GM12878 (cell line): Measurements from ENCODE around the gene TMEM135. TPM values are rescaled to one million over a fixed set of nuclear protein-coding genes. Genes with fewer than 3 reads are reported as not detected.

Experiments
- ATAC-seq: fragments of 200-7000 bp; cut with Tn5 transposase; 3 replicates; pipeline ENCODE4 v1.9.1; 2020; ENCODE audit warnings: mild to moderate bottlenecking, moderate library complexity
- BruUV-seq: library from RNA; stranded (reverse); fragments of 400-500 nt; replicated peaks from 2 replicates; lab custom pipeline; 2021; lab: Mats Ljungman, UMichigan
- CTCF ChIA-PET: fragments of 300-600 bp; sonication (Branson Sonifier 250); formaldehyde crosslinking; extraction: SDS; loops from one replicate; lab custom pipeline; 2021; ENCODE audit warnings: inconsistent platforms; lab: Yijun Ruan, JAX
- POLR2A ChIA-PET: fragments of 350-600 bp; formaldehyde crosslinking; extraction: SDS; loops from one replicate; lab custom pipeline; 2021; ENCODE audit warnings: inconsistent platforms; lab: Charles Lee
- RAD21 ChIA-PET: fragments of 300-600 bp; sonication (Branson Sonifier 250); formaldehyde crosslinking; loops from one replicate; lab custom pipeline; 2023; ENCODE audit warnings: antibody characterized with exemption; ENCODE audit not compliant: unreplicated experiment; lab: Charles Lee
- SMC1A ChIA-PET: fragments of 300-600 bp; sonication (Branson Sonifier 250); formaldehyde crosslinking; loops from one replicate; lab custom pipeline; 2023; ENCODE audit not compliant: unreplicated experiment, uncharacterized antibody; lab: Charles Lee
- DNase-seq: peaks from one replicate; pipeline ENCODE4 v3.0.0-alpha.2; 2011; ENCODE audit warnings: low read depth, low spot score
- FAIRE-seq: peaks from 3 replicates; lab custom pipeline; 2011; peaks lifted over from hg19 to GRCh38; lab: Jason Lieb, UNC
- H2AFZ ChIP-seq: 2 replicates; pipeline ENCODE4 v1.6.0; 2011; ENCODE audit warnings: low read depth, low read length, control low read depth; ENCODE audit not compliant: control insufficient read depth
- H3K27ac ChIP-seq: 2 replicates; pipeline ENCODE4 v1.5.1; 2011; ENCODE audit warnings: control low read depth; ENCODE audit not compliant: control insufficient read depth, insufficient read depth
- H3K27me3 ChIP-seq, 2 experiments: replicated peaks in 1 of 2; 2 replicates each; pipeline versions ENCODE4 v1.6.0 to v1.6.1; 2011; ENCODE audit warnings: low read length in 1 of 2; ENCODE audit not compliant: control insufficient read depth in 2 of 2, insufficient read depth in 2 of 2
- H3K36me3 ChIP-seq, 2 experiments: 2 replicates each; pipeline ENCODE4 v1.5.1; 2011; ENCODE audit warnings: low read length in 1 of 2; ENCODE audit not compliant: control insufficient read depth in 2 of 2, insufficient read depth in 2 of 2
- H3K4me1 ChIP-seq: 2 replicates; pipeline ENCODE4 v1.6.1; 2011; ENCODE audit warnings: mild to moderate bottlenecking, low read length, moderate library complexity, mixed read lengths; ENCODE audit not compliant: control insufficient read depth, insufficient read depth
- H3K4me2 ChIP-seq: 2 replicates; pipeline ENCODE4 v1.6.0; 2011; ENCODE audit warnings: control low read depth; ENCODE audit not compliant: control insufficient read depth, insufficient read depth
- H3K4me3 ChIP-seq: fragments of 200-600 bp; sonication (generic); 2 replicates; pipeline ENCODE4 v1.5.1; 2016
- H3K79me2 ChIP-seq: 2 replicates; pipeline ENCODE4 v1.6.0; 2011; ENCODE audit warnings: low read length; ENCODE audit not compliant: control insufficient read depth, insufficient read depth
- H3K9ac ChIP-seq: 2 replicates; pipeline ENCODE4 v1.8.0; 2011; ENCODE audit warnings: low read length, control low read depth, mixed read lengths; ENCODE audit not compliant: control insufficient read depth, insufficient read depth
- H3K9me3 ChIP-seq: replicated peaks from 3 replicates; pipeline ENCODE4 v1.5.1; 2011; ENCODE audit warnings: mild to moderate bottlenecking, low read length; ENCODE audit not compliant: control insufficient read depth, insufficient read depth
- H4K20me1 ChIP-seq: 2 replicates; pipeline ENCODE4 v1.6.0; 2011; ENCODE audit not compliant: control insufficient read depth, insufficient read depth
- BMI1 ChIP-seq: fragments of 450-650 bp; IDR thresholded peaks from 2 replicates; pipeline ENCODE4 v1.6.1; 2016; ENCODE audit warnings: mild to moderate bottlenecking, moderate library complexity, borderline replicate concordance
- CEBPB ChIP-seq, 2 experiments: fragments of 150-350 bp in 1 of 2; IDR thresholded peaks; 2 replicates each; pipeline ENCODE4 v1.6.1; 2012 to 2014; ENCODE audit warnings: low read depth in 2 of 2, low read length in 2 of 2, borderline replicate concordance in 1 of 2, inconsistent platforms in 1 of 2
- FOXK2 ChIP-seq: fragments of 450-650 bp; IDR thresholded peaks from 2 replicates; pipeline ENCODE4 v1.6.1; 2017; ENCODE audit warnings: mild to moderate bottlenecking, moderate library complexity
- NR2C1 ChIP-seq: fragments of 450-650 bp; IDR thresholded peaks from 2 replicates; pipeline ENCODE4 v1.6.1; 2017; ENCODE audit warnings: antibody characterized with exemption, mild to moderate bottlenecking, moderate library complexity
- RELA ChIP-seq: fragments of 450-650 bp; IDR thresholded peaks from 2 replicates; pipeline ENCODE4 v1.8.0; 2014; ENCODE audit warnings: borderline replicate concordance; ENCODE audit not compliant: partially characterized antibody
- SPI1 ChIP-seq: IDR thresholded peaks from 2 replicates; pipeline ENCODE4 v1.6.1; 2011; ENCODE audit warnings: low read depth, mild to moderate bottlenecking, low read length, moderate library complexity, borderline replicate concordance; ENCODE audit not compliant: insufficient read depth
- WGBS: methylation state at CpG from one replicate; pipeline ENCODE4 v1.1.6; 2016; ENCODE audit warnings: low lambda C conversion rate; ENCODE audit not compliant: insufficient replicate concordance, insufficient coverage; ENCODE audit errors: missing lambda C conversion rate; 5-methylcytosine and 5-hydroxymethylcytosine counted together
- in situ Hi-C: fragments of 300-500 bp; cut with MboI; formaldehyde crosslinking; loops from 9 replicates; pipeline ENCODE4 v1.14.3; 2018; ENCODE audit warnings: mixed read lengths
- intact Hi-C: fragments of 100-400 bp; cut with micrococcal nuclease; formaldehyde crosslinking; loops from one replicate; pipeline ENCODE4 v1.14.2; 2022; ENCODE audit not compliant: unreplicated experiment
- polyA plus RNA-seq, 11 experiments: library from polyadenylated mRNA; depleted of rRNA in 4 of 11; unstranded in 6 of 11; stranded (reverse) in 5 of 11; fragments of >200 nt; fragmentation: Nextera tagmentation in 4 of 11; fragmentation: Illumina TruSeq in 1 of 11; extraction: Ambion mirVana in 4 of 11; extraction: Trizol in 1 of 11; gene quantifications; 1 replicate in 1 of 11; 2 replicates in 10 of 11; pipeline versions ENCODE4 v1.2.1 to v1.2.3, GENCODE V29; 2011 to 2016; ENCODE audit warnings: inconsistent platforms in 2 of 11, missing spikeins in 2 of 11, low read depth in 1 of 11
- total RNA-seq, 4 experiments: library from RNA; depleted of rRNA in 3 of 4; stranded (reverse); fragments of >200 nt in 3 of 4; fragmentation: Illumina TruSeq in 1 of 4; extraction: Trizol in 1 of 4; gene quantifications; 2 replicates each; pipeline versions ENCODE4 v1.2.1 to v1.2.3, GENCODE V29; 2013 to 2021
- TF ChIP-seq, protein P1 (sequence below): fragments of 450-650 bp; IDR thresholded peaks from 2 replicates; pipeline ENCODE4 v1.6.1; 2017; ENCODE audit warnings: mild to moderate bottlenecking, moderate library complexity
- TF ChIP-seq, protein P2 (sequence below): fragments of 450-650 bp; IDR thresholded peaks from 2 replicates; pipeline ENCODE4 v1.6.1; 2017; ENCODE audit warnings: mild to moderate bottlenecking, low read depth, inconsistent platforms; ENCODE audit not compliant: poor library complexity, severe bottlenecking
- TF ChIP-seq, protein P3 (sequence below): fragments of 450-650 bp; IDR thresholded peaks from 2 replicates; pipeline ENCODE4 v1.6.1; 2017; ENCODE audit warnings: low read depth, mild to moderate bottlenecking, moderate library complexity

The TMEM135 gene
- total and polyA plus RNA-seq, 10 of the 15 experiments (the other 5 are each of a cell fraction or from before 2014, with no cell fraction given) = 7.2 to 117 (median 12.9) TPM

DNA sequence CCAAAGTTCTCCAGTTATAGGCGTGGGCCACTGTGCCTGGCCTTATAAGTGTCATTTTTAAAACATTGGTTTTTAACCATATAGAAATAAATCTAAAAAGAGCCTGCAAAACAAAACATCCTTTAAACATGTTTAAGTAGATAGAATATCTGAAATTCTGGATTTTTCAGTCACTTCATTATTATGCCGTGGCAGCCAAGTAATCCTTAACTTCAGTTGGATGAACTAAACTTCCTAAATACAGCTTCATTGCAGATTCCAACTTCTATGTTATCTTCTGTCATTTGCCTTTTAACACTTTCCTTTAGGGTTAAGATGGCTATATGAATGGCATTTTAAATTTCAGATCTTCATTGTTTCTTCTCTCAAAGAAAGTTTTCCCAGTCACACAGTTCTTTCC is 291.4 kb downstream of the TMEM135 start:
- SMC1A ChIA-PET = no interaction called here
- Histone ChIP-seq H2AFZ (no peak overlapping the region), H3K9me3 (no peaks in the 10 kb centered on the region), H3K4me3 (no peak overlapping the region), H4K20me1 (no peaks in the 10 kb centered on the region), H3K4me1 (no peaks in the 10 kb centered on the region), H3K36me3 (0 out of 4 replicates have a peak, but pooled peaks cover 0 to 3% of the 10 kb centered on the region in 2 experiments), H3K27ac (no peak overlapping the region), H3K9ac (no peak overlapping the region), H3K27me3 (no peaks in the 10 kb centered on the region), H3K4me2 (no peak overlapping the region), H3K79me2 (no peaks in the 10 kb centered on the region)
- POLR2A ChIA-PET = no interaction called here
- CTCF ChIA-PET = interaction anchor here (1.5 to 2.6 kb wide), 2 partner anchors 15 to 23 kb away, joined by 3 to 9 read pairs; no protein-coding TSS in a partner anchor
- no TSS peak for BruUV-seq
- DNase-seq = no peak
- RAD21 ChIA-PET = no interaction called here
- no peak for TF ChIP-seq SPI1
- no peak for TF ChIP-seq FOXK2
- TF ChIP-seq RELA = no peak
- TF ChIP-seq, protein P1, sequence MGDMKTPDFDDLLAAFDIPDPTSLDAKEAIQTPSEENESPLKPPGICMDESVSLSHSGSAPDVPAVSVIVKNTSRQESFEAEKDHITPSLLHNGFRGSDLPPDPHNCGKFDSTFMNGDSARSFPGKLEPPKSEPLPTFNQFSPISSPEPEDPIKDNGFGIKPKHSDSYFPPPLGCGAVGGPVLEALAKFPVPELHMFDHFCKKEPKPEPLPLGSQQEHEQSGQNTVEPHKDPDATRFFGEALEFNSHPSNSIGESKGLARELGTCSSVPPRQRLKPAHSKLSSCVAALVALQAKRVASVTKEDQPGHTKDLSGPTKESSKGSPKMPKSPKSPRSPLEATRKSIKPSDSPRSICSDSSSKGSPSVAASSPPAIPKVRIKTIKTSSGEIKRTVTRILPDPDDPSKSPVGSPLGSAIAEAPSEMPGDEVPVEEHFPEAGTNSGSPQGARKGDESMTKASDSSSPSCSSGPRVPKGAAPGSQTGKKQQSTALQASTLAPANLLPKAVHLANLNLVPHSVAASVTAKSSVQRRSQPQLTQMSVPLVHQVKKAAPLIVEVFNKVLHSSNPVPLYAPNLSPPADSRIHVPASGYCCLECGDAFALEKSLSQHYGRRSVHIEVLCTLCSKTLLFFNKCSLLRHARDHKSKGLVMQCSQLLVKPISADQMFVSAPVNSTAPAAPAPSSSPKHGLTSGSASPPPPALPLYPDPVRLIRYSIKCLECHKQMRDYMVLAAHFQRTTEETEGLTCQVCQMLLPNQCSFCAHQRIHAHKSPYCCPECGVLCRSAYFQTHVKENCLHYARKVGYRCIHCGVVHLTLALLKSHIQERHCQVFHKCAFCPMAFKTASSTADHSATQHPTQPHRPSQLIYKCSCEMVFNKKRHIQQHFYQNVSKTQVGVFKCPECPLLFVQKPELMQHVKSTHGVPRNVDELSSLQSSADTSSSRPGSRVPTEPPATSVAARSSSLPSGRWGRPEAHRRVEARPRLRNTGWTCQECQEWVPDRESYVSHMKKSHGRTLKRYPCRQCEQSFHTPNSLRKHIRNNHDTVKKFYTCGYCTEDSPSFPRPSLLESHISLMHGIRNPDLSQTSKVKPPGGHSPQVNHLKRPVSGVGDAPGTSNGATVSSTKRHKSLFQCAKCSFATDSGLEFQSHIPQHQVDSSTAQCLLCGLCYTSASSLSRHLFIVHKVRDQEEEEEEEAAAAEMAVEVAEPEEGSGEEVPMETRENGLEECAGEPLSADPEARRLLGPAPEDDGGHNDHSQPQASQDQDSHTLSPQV = no peak
- TF ChIP-seq, protein P2, sequence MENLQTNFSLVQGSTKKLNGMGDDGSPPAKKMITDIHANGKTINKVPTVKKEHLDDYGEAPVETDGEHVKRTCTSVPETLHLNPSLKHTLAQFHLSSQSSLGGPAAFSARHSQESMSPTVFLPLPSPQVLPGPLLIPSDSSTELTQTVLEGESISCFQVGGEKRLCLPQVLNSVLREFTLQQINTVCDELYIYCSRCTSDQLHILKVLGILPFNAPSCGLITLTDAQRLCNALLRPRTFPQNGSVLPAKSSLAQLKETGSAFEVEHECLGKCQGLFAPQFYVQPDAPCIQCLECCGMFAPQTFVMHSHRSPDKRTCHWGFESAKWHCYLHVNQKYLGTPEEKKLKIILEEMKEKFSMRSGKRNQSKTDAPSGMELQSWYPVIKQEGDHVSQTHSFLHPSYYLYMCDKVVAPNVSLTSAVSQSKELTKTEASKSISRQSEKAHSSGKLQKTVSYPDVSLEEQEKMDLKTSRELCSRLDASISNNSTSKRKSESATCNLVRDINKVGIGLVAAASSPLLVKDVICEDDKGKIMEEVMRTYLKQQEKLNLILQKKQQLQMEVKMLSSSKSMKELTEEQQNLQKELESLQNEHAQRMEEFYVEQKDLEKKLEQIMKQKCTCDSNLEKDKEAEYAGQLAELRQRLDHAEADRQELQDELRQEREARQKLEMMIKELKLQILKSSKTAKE = no peak
- TF ChIP-seq NR2C1 = no peak
- no peak for TF ChIP-seq CEBPB (IDR thresholded peaks at IDR 0.05; ENCODE audit: borderline replicate concordance in 1 of 2, low read depth in 2 of 2, low read length in 2 of 2)
- TF ChIP-seq, protein P3, sequence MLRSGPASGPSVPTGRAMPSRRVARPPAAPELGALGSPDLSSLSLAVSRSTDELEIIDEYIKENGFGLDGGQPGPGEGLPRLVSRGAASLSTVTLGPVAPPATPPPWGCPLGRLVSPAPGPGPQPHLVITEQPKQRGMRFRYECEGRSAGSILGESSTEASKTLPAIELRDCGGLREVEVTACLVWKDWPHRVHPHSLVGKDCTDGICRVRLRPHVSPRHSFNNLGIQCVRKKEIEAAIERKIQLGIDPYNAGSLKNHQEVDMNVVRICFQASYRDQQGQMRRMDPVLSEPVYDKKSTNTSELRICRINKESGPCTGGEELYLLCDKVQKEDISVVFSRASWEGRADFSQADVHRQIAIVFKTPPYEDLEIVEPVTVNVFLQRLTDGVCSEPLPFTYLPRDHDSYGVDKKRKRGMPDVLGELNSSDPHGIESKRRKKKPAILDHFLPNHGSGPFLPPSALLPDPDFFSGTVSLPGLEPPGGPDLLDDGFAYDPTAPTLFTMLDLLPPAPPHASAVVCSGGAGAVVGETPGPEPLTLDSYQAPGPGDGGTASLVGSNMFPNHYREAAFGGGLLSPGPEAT = no peak
- TF ChIP-seq BMI1 = no peak
- no peak for ATAC-seq
- WGBS = 90% methylated on average over 2 of the region's 2 CpGs
- no peak for FAIRE-seq
- intact Hi-C loops (no loop called here), in situ Hi-C loops (no loop called here)
